H1 (cell line): ENCODE data around the gene CD8B2. TPM values are rescaled to one million over a fixed set of nuclear protein-coding genes. Genes with fewer than 3 reads are reported as not detected.
"Not testable (repeated sequence)": the region's sequence is repeated elsewhere in the genome, so short reads cannot be mapped to it uniquely, and the experiment has no call there.

Experiments used
- CTCF ChIA-PET: fragments of 300-600 bp; sonication (Branson Sonifier 250); formaldehyde crosslinking; loops from one replicate; lab custom pipeline; 2021; ENCODE audit not compliant: partially characterized antibody; lab: Charles Lee
- POLR2A ChIA-PET: fragments of 300-600 bp; sonication (Branson Sonifier 250); formaldehyde crosslinking; loops from one replicate; lab custom pipeline; 2021; ENCODE audit warnings: inconsistent platforms; ENCODE audit not compliant: partially characterized antibody; lab: Charles Lee
- DNase-seq, 2 experiments: peaks; one replicate each; pipeline versions ENCODE4 v3.0.0 to v3.0.0-alpha.2; 2010 to 2022; ENCODE audit warnings: low spot score in 2 of 2, low read depth in 1 of 2, mixed read lengths in 1 of 2
- FAIRE-seq: peaks from 2 replicates; lab custom pipeline; 2011; peaks lifted over from hg19 to GRCh38; lab: Jason Lieb, UNC
- H2AFZ ChIP-seq: 2 replicates; pipeline ENCODE4 v1.8.1; 2012; ENCODE audit warnings: low read length, inconsistent platforms
- H2AK5ac ChIP-seq: 2 replicates; pipeline ENCODE4 v1.6.1; 2013; ENCODE audit warnings: low read depth, low read length
- H2BK120ac ChIP-seq: replicated peaks from 2 replicates; pipeline ENCODE3; 2013; ENCODE audit warnings: low read depth, low read length, inconsistent platforms
- H2BK12ac ChIP-seq: 2 replicates; pipeline ENCODE4 v1.6.1; 2013; ENCODE audit warnings: low read depth, low read length
- H2BK15ac ChIP-seq: 2 replicates; pipeline ENCODE4 v1.6.1; 2013; ENCODE audit warnings: low read length
- H2BK20ac ChIP-seq: 2 replicates; pipeline ENCODE4 v1.6.1; 2013; ENCODE audit warnings: low read length
- H2BK5ac ChIP-seq: 2 replicates; pipeline ENCODE4 v1.6.1; 2013; ENCODE audit warnings: low read depth, low read length
- H3K14ac ChIP-seq: 2 replicates; pipeline ENCODE4 v1.6.1; 2013; ENCODE audit warnings: inconsistent platforms; ENCODE audit not compliant: insufficient read length
- H3K18ac ChIP-seq: 2 replicates; pipeline ENCODE4 v1.6.1; 2013; ENCODE audit warnings: low read length; ENCODE audit errors: extremely low read depth
- H3K23ac ChIP-seq: 2 replicates; pipeline ENCODE4 v1.6.1; 2013; ENCODE audit warnings: inconsistent platforms; ENCODE audit not compliant: insufficient read length
- H3K23me2 ChIP-seq: 2 replicates; pipeline ENCODE4 v1.6.1; 2013; ENCODE audit warnings: low read depth, low read length
- H3K27ac ChIP-seq: 2 replicates; pipeline ENCODE4 v1.6.1; 2011; ENCODE audit warnings: low read depth, low read length, inconsistent platforms
- H3K27me3 ChIP-seq, 4 experiments: replicated peaks in 1 of 4; 1 replicate in 1 of 4; 2 replicates in 3 of 4; pipeline versions ENCODE4 v1.6.1 to v1.8.1; 2011 to 2013; ENCODE audit warnings: low read length in 3 of 4, mild to moderate bottlenecking in 3 of 4, inconsistent platforms in 2 of 4, mixed read lengths in 2 of 4, moderate library complexity in 1 of 4; ENCODE audit not compliant: control insufficient read depth in 3 of 4, insufficient read depth in 3 of 4; ENCODE audit errors: extremely low read depth in 1 of 4
- H3K36me3 ChIP-seq, 4 experiments: 2 replicates each; pipeline versions ENCODE4 v1.6.1 to v1.8.1; 2011 to 2013; ENCODE audit warnings: mild to moderate bottlenecking in 4 of 4, low read length in 3 of 4, moderate library complexity in 2 of 4, control low read depth in 1 of 4, inconsistent platforms in 1 of 4; ENCODE audit not compliant: insufficient read depth in 4 of 4, control insufficient read depth in 2 of 4
- H3K4ac ChIP-seq: replicated peaks from 2 replicates; pipeline ENCODE3; 2013; ENCODE audit warnings: low read length, low read depth, mixed read lengths, inconsistent platforms; ENCODE audit not compliant: insufficient read length
- H3K4me1 ChIP-seq, 4 experiments: replicated peaks in 1 of 4; 1 replicate in 1 of 4; 2 replicates in 3 of 4; pipeline versions ENCODE4 v1.6.1 to v1.8.1; 2011 to 2013; ENCODE audit warnings: low read length in 3 of 4, inconsistent platforms in 2 of 4, mixed read lengths in 1 of 4; ENCODE audit not compliant: insufficient read depth in 4 of 4, control insufficient read depth in 3 of 4
- H3K4me2 ChIP-seq, 2 experiments: 2 replicates each; pipeline versions ENCODE4 v1.6.1 to v1.8.1; 2011 to 2013; ENCODE audit warnings: low read depth in 2 of 2, low read length in 2 of 2, control low read depth in 1 of 2, inconsistent platforms in 1 of 2, mild to moderate bottlenecking in 1 of 2; ENCODE audit not compliant: insufficient read depth in 1 of 2
- H3K4me3 ChIP-seq, 4 experiments: fragments of 200-600, 300-600 bp in 1 of 4; sonication (generic), shearing (Covaris generic), sonication (Bioruptor Twin) in 1 of 4; 2 replicates each; pipeline versions ENCODE4 v1.5.1 to v1.8.1; 2011 to 2016; ENCODE audit warnings: low read length in 4 of 4, low read depth in 3 of 4, control low read depth in 2 of 4, inconsistent platforms in 2 of 4, mild to moderate bottlenecking in 2 of 4, mixed read lengths in 1 of 4, moderate library complexity in 1 of 4; ENCODE audit not compliant: insufficient read depth in 2 of 4; ENCODE audit errors: extremely low read depth in 1 of 4
- H3K56ac ChIP-seq: replicated peaks from 2 replicates; pipeline ENCODE3; 2013; ENCODE audit warnings: low read depth, mild to moderate bottlenecking, mixed read lengths, low read length, inconsistent platforms; ENCODE audit not compliant: insufficient read length
- H3K79me1 ChIP-seq: 2 replicates; pipeline ENCODE4 v1.6.1; 2013; ENCODE audit warnings: low read depth, low read length, control low read depth
- H3K79me2 ChIP-seq, 2 experiments: 2 replicates each; pipeline versions ENCODE4 v1.6.1 to v1.8.1; 2012 to 2013; ENCODE audit warnings: low read length in 2 of 2, mild to moderate bottlenecking in 2 of 2, inconsistent platforms in 1 of 2; ENCODE audit not compliant: insufficient read depth in 2 of 2, control insufficient read depth in 1 of 2
- H3K9ac ChIP-seq, 4 experiments: replicated peaks in 1 of 4; 1 replicate in 1 of 4; 2 replicates in 3 of 4; pipeline versions ENCODE4 v1.6.1 to v1.8.1; 2011 to 2013; ENCODE audit warnings: low read depth in 3 of 4, low read length in 3 of 4, control low read depth in 2 of 4, mild to moderate bottlenecking in 2 of 4, moderate library complexity in 2 of 4, inconsistent platforms in 1 of 4; ENCODE audit errors: extremely low read depth in 1 of 4
- H3K9me3 ChIP-seq, 2 experiments: 2 replicates each; pipeline versions ENCODE4 v1.6.1 to v1.8.1; 2012 to 2013; ENCODE audit warnings: mild to moderate bottlenecking in 2 of 2, moderate library complexity in 2 of 2, control low read depth in 1 of 2, inconsistent platforms in 1 of 2, low read depth in 1 of 2, low read length in 1 of 2, mixed read lengths in 1 of 2; ENCODE audit not compliant: insufficient read depth in 2 of 2
- H4K20me1 ChIP-seq, 2 experiments: replicated peaks in 1 of 2; 2 replicates each; pipeline versions ENCODE3 to v1.8.1; 2011 to 2013; ENCODE audit warnings: inconsistent platforms in 2 of 2, low read length in 2 of 2, mild to moderate bottlenecking in 1 of 2; ENCODE audit not compliant: insufficient read depth in 2 of 2, control insufficient read depth in 1 of 2
- H4K5ac ChIP-seq: 2 replicates; pipeline ENCODE4 v1.6.1; 2013; ENCODE audit warnings: low read length, low read depth, mixed read lengths, inconsistent platforms; ENCODE audit not compliant: insufficient read length
- H4K8ac ChIP-seq: 2 replicates; pipeline ENCODE4 v1.8.0; 2013; ENCODE audit warnings: mild to moderate bottlenecking, moderate library complexity, low read length, inconsistent platforms; ENCODE audit not compliant: insufficient read depth; ENCODE audit errors: extremely low read depth
- H4K91ac ChIP-seq: replicated peaks from 2 replicates; pipeline ENCODE3; 2013; ENCODE audit warnings: low read length, mixed read lengths, inconsistent platforms; ENCODE audit not compliant: insufficient read length
- WGBS, 2 experiments: shearing (Covaris generic) in 1 of 2; methylation state at CpG; one replicate each; pipeline versions ENCODE4 v1.1.6 to v1.1.7; 2013 to 2015; ENCODE audit warnings: low lambda C conversion rate in 2 of 2, mixed read lengths in 2 of 2, inconsistent platforms in 1 of 2, low coverage in 1 of 2, missing lambda C conversion rate in 1 of 2; ENCODE audit not compliant: insufficient replicate concordance in 2 of 2, insufficient coverage in 1 of 2, insufficient read length in 1 of 2; ENCODE audit errors: extremely low coverage in 1 of 2, missing lambda C conversion rate in 1 of 2; 5-methylcytosine and 5-hydroxymethylcytosine counted together
- polyA plus RNA-seq, 7 experiments: library from polyadenylated mRNA; depleted of rRNA in 3 of 7; stranded (reverse) in 5 of 7; unstranded in 2 of 7; fragments of >200 nt in 5 of 7; fragments of 200-250 nt in 2 of 7; gene quantifications; 1 replicate in 5 of 7; 2 replicates in 1 of 7; 4 replicates in 1 of 7; pipeline versions ENCODE4 v1.2.1 to v1.2.3, GENCODE V29; 2011 to 2013; ENCODE audit warnings: missing spikeins in 2 of 7, mixed read lengths in 2 of 7
- total RNA-seq: library from RNA; stranded (reverse); fragmentation: NEBNext Ultra II Directional; extraction: Animal tissue kit (Norgen Biotek cat#: 25700); gene quantifications from 2 replicates; pipeline ENCODE4 v1.2.1, GENCODE V29; 2021

CD8B2 gene
- total and polyA plus RNA-seq, 2 of the 8 experiments (the other 6 are each of a cell fraction or from before 2014, with no cell fraction given) = 0.03 TPM; not detected in 1

DNA sequence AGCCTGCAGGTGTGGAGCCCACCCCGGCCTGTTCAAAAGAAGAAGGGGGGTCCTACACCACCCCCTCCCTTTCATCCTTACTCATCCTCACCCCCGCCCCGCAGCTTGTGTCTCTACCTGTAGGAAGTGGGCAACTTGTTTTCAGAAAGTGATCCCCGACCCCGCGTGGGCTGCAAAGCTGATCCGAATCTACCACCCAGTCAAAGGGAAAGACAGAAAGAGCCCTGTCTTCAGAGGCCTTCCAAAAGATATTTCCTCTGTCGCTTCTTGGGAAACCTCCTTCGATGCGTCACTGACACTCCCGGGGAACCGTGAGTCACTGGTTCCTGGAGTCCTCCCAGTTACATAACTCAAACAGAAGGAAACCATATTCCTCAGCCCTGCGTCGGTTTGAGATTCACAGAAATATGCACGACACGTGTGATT is 24.3 kb downstream of the CD8B2 start:
- H3K36me3 ChIP-seq, H4K5ac ChIP-seq, POLR2A ChIA-PET, H2BK5ac ChIP-seq, H3K79me1 ChIP-seq, CTCF ChIA-PET, H4K91ac ChIP-seq, H3K23ac ChIP-seq, H3K4me2 ChIP-seq, FAIRE-seq, H4K20me1 ChIP-seq, DNase-seq, H3K14ac ChIP-seq, H3K9me3 ChIP-seq, H2BK15ac ChIP-seq, H2BK120ac ChIP-seq, H3K9ac ChIP-seq, H3K23me2 ChIP-seq, H3K27ac ChIP-seq, H3K4ac ChIP-seq, H2AK5ac ChIP-seq, H2BK20ac ChIP-seq, H2AFZ ChIP-seq, H3K27me3 ChIP-seq, H3K4me1 ChIP-seq, H3K56ac ChIP-seq, H2BK12ac ChIP-seq, H3K4me3 ChIP-seq, H3K79me2 ChIP-seq, H3K18ac ChIP-seq, H4K8ac ChIP-seq: not testable (repeated sequence)
- 90% methylated on average over 9 of the region's 16 CpGs; no CpG with 5 or more reads in 1 of the 2 experiments for WGBS, 2 experiments

DNA sequence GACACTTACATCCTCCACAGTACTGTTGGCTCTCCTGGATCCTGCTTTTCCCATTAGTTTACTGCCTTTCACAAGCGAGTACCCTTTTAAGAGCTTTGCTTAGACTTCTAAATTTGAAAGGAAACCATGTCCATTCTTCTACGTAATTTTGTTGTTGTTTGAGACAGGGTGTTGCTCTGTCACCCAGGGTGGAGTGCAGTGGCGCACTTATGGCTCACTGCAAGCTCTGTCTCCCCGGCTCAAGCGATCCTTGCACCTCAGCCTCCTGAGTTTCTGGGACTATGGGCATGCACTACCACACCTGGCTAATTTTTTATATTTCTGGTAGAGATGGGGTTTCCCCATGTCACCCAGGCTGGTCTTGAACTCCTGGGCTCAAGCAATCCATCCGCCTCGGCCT is 24.8 kb downstream of the CD8B2 start:
- H3K4ac ChIP-seq, H3K23ac ChIP-seq, H3K9ac ChIP-seq, H4K5ac ChIP-seq, POLR2A ChIA-PET, CTCF ChIA-PET, H2BK15ac ChIP-seq, H3K14ac ChIP-seq, H3K4me3 ChIP-seq, H3K79me2 ChIP-seq, H4K20me1 ChIP-seq, H3K18ac ChIP-seq, H2BK120ac ChIP-seq, H2BK20ac ChIP-seq, DNase-seq, H3K27me3 ChIP-seq, H3K23me2 ChIP-seq, H2AFZ ChIP-seq, H2BK5ac ChIP-seq, H3K36me3 ChIP-seq, H3K9me3 ChIP-seq, H4K91ac ChIP-seq, H4K8ac ChIP-seq, H2AK5ac ChIP-seq, H3K4me2 ChIP-seq, H3K27ac ChIP-seq, FAIRE-seq, H3K79me1 ChIP-seq, H3K56ac ChIP-seq, H2BK12ac ChIP-seq, H3K4me1 ChIP-seq: not testable (repeated sequence)
- 85% methylated on average over 7 of the region's 7 CpGs; no CpG with 5 or more reads in 1 of the 2 experiments for WGBS, 2 experiments
